ENCODE data around the gene AKR1E2.

- TF ChIP-seq FOXA1 (IDR thresholded peaks at IDR 0.05): no peak
- no peak for TF ChIP-seq CTCF (IDR thresholded peaks at IDR 0.05; ENCODE audit: low read depth, low read length, missing input control)
- TF ChIP-seq SP1 (IDR thresholded peaks at IDR 0.05): no peak
- TF ChIP-seq GABPA (IDR thresholded peaks at IDR 0.05 in 1 of 2, conservative IDR thresholded peaks at IDR 0.05 in 1 of 2): no peak
Observed at GRCh38 chr10:4812046-4812445, 14.0 kb upstream of the AKR1E2 start.
